PC-9 (cell line): ENCODE results near the gene SYNE1. TPM values are rescaled to one million over a fixed set of nuclear protein-coding genes. Genes with fewer than 3 reads are reported as not detected.

Experiments used
- BruUV-seq: library from RNA; stranded (reverse); fragments of 400-500 nt; replicated peaks from 2 replicates; lab custom pipeline; 2021; lab: Mats Ljungman, UMichigan
- CTCF ChIA-PET: fragments of 300-600 bp; sonication (Branson Sonifier 250); formaldehyde crosslinking; loops from one replicate; lab custom pipeline; 2022; ENCODE audit warnings: antibody characterized with exemption; lab: Charles Lee
- POLR2A ChIA-PET: fragments of 300-600 bp; sonication (Branson Sonifier 250); formaldehyde crosslinking; loops from one replicate; lab custom pipeline; 2022; ENCODE audit warnings: antibody characterized with exemption; ENCODE audit not compliant: unreplicated experiment; lab: Charles Lee
- DNase-seq, 2 experiments: peaks; one replicate each; pipeline versions ENCODE4 v3.0.0 to v3.0.0-alpha.2; 2015 to 2022; ENCODE audit warnings: mixed read lengths in 1 of 2
- H2AFZ ChIP-seq: fragments of 200-600 bp; sonication (generic); 2 replicates; pipeline ENCODE4 v1.8.1; 2017; ENCODE audit warnings: antibody characterized with exemption
- H3F3A ChIP-seq: fragments of 200-600 bp; sonication (generic); 2 replicates; pipeline ENCODE4 v1.8.1; 2017; ENCODE audit warnings: antibody characterized with exemption, mild to moderate bottlenecking, low read depth; ENCODE audit not compliant: insufficient read depth
- H3K27ac ChIP-seq: fragments of 200-600 bp; sonication (generic); 2 replicates; pipeline ENCODE4 v1.6.1; 2016; ENCODE audit warnings: mixed run types
- H3K27me3 ChIP-seq: fragments of 200-600 bp; sonication (generic); 2 replicates; pipeline ENCODE4 v1.6.1; 2016; ENCODE audit warnings: low read depth, mixed run types; ENCODE audit not compliant: insufficient read depth
- H3K36me3 ChIP-seq: fragments of 200-600 bp; sonication (generic); 2 replicates; pipeline ENCODE4 v1.6.1; 2016; ENCODE audit warnings: low read depth, mixed run types
- H3K4me1 ChIP-seq: fragments of 200-600 bp; sonication (generic); replicated peaks from 2 replicates; pipeline ENCODE4 v1.6.1; 2016; ENCODE audit warnings: mixed run types; ENCODE audit not compliant: insufficient read depth
- H3K4me2 ChIP-seq: fragments of 200-600 bp; sonication (generic); 2 replicates; pipeline ENCODE4 v1.6.1; 2017; ENCODE audit warnings: mixed run types
- H3K4me3 ChIP-seq: fragments of 200-600 bp; sonication (generic); 2 replicates; pipeline ENCODE4 v1.6.1; 2016; ENCODE audit warnings: mixed run types
- H3K79me2 ChIP-seq: fragments of 200-600 bp; sonication (generic); 2 replicates; pipeline ENCODE4 v1.6.1; 2017; ENCODE audit warnings: low read depth, mixed run types
- H3K9me2 ChIP-seq: fragments of 200-600 bp; sonication (generic); 2 replicates; pipeline ENCODE4 v1.8.1; 2017; ENCODE audit warnings: mild to moderate bottlenecking; ENCODE audit not compliant: insufficient read depth
- H3K9me3 ChIP-seq: fragments of 200-600 bp; sonication (generic); 2 replicates; pipeline ENCODE4 v1.8.1; 2016; ENCODE audit warnings: low read depth; ENCODE audit not compliant: insufficient read depth
- H4K20me1 ChIP-seq: fragments of 200-600 bp; sonication (generic); 2 replicates; pipeline ENCODE4 v1.8.1; 2017; ENCODE audit not compliant: insufficient read depth
- CTCF ChIP-seq: fragments of 200-600 bp; sonication (generic); conservative IDR thresholded peaks from 2 replicates; pipeline ENCODE4 v1.6.1; 2017; ENCODE audit warnings: mixed run types, antibody characterized with exemption, mild to moderate bottlenecking, moderate library complexity
- EZH2 ChIP-seq: fragments of 200-600 bp; sonication (generic); IDR thresholded peaks from 2 replicates; pipeline ENCODE4 v1.8.0; 2017; ENCODE audit warnings: antibody characterized with exemption, low read depth
- intact Hi-C: fragments of 100-400 bp; cut with micrococcal nuclease; formaldehyde crosslinking; loops from one replicate; pipeline ENCODE4 v1.10.0; 2022; ENCODE audit not compliant: unreplicated experiment
- total RNA-seq: library from RNA; stranded (reverse); gene quantifications from 2 replicates; pipeline ENCODE4 v1.2.3, GENCODE V29; 2021

Gene SYNE1
- total RNA-seq, 1 experiment from 2014 or later: 13.4 TPM

GRCh38 chr6:152605941-152606340, 31.2 kb downstream of the SYNE1 start:
- H3K4me3 ChIP-seq: no peak overlapping the region
- H3K9me2 ChIP-seq: no peaks in the 10 kb centered on the region
- H3F3A ChIP-seq: no peaks in the 10 kb centered on the region
- H3K79me2 ChIP-seq: no peaks in the 10 kb centered on the region
- no peak for DNase-seq
- no peak overlapping the region for H3K4me2 ChIP-seq
- no peaks in the 10 kb centered on the region for H4K20me1 ChIP-seq
- BruUV-seq: no TSS peak
- H2AFZ ChIP-seq: no peak overlapping the region
- no peaks in the 10 kb centered on the region for H3K4me1 ChIP-seq
- POLR2A ChIA-PET: no interaction called here
- no peak overlapping the region for H3K27ac ChIP-seq
- no peaks in the 10 kb centered on the region for H3K9me3 ChIP-seq
- intact Hi-C loops: no loop called here
- no peaks in the 10 kb centered on the region for H3K36me3 ChIP-seq
- CTCF ChIA-PET: no interaction called here
- H3K27me3 ChIP-seq: no peaks in the 10 kb centered on the region
- TF ChIP-seq CTCF: no peak
- TF ChIP-seq EZH2: no peak

- H2AFZ ChIP-seq: no peak overlapping the region
- H3K36me3 ChIP-seq: no peaks in the 10 kb centered on the region
- no peak for DNase-seq
- no peaks in the 10 kb centered on the region for H3K4me1 ChIP-seq
- no peaks in the 10 kb centered on the region for H3F3A ChIP-seq
- H4K20me1 ChIP-seq: no peaks in the 10 kb centered on the region
- no peaks in the 10 kb centered on the region for H3K79me2 ChIP-seq
- no peak overlapping the region for H3K27ac ChIP-seq
- H3K9me2 ChIP-seq: no peaks in the 10 kb centered on the region
- H3K9me3 ChIP-seq: no peaks in the 10 kb centered on the region
- CTCF ChIA-PET: no interaction called here
- intact Hi-C loops: no loop called here
- H3K4me2 ChIP-seq: no peak overlapping the region
- TF ChIP-seq EZH2 (no peak), CTCF (no peak)
- H3K4me3 ChIP-seq: no peak overlapping the region
- BruUV-seq: no TSS peak
- H3K27me3 ChIP-seq: no peaks in the 10 kb centered on the region
- POLR2A ChIA-PET: no interaction called here
These were observed 31.8 kb downstream of the SYNE1 start for GRCh38 chr6:152605342-152605741.

GRCh38 chr6:152603911-152604310, 33.3 kb downstream of the SYNE1 start:
- Histone ChIP-seq H3K9me2 (no peaks in the 10 kb centered on the region), H3K4me2 (no peak overlapping the region), H3K4me1 (no peaks in the 10 kb centered on the region), H3K4me3 (no peak overlapping the region), H3K79me2 (no peaks in the 10 kb centered on the region), H3K27me3 (no peaks in the 10 kb centered on the region), H4K20me1 (no peaks in the 10 kb centered on the region), H3K27ac (no peak overlapping the region), H2AFZ (no peak overlapping the region), H3F3A (no peaks in the 10 kb centered on the region), H3K9me3 (no peaks in the 10 kb centered on the region), H3K36me3 (no peaks in the 10 kb centered on the region)
- no peak for DNase-seq
- ChIA-PET POLR2A (no interaction called here), CTCF (no interaction called here)
- intact Hi-C loops: no loop called here
- no peak for TF ChIP-seq CTCF
- no peak for TF ChIP-seq EZH2
- no TSS peak for BruUV-seq
